ENCODE measurements around the gene ITCH.
"Not testable (repeated sequence)": the region's sequence is repeated elsewhere in the genome, so short reads cannot be mapped to it uniquely, and the experiment has no call there.

DNA sequence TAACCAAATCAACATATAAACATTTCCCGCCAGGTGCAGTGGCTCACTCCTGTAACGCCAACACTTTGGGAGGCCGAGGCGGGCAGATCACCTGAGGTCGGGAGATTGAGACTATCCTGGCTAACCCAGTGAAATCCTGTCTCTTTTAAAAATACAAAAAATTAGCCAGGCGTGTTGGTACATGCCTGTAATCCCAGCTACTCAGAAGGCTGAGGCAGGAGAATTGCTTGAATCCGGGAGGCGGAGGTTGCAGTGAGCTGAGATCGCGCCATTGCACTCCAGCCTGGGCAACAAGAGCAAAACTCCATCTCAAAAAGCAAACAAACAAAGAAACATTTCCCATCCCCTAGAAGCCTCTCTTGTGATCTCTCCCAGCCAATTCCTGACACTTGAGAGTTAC lies 22.3 kb upstream of the ITCH start:
- TF ChIP-seq, protein P1, sequence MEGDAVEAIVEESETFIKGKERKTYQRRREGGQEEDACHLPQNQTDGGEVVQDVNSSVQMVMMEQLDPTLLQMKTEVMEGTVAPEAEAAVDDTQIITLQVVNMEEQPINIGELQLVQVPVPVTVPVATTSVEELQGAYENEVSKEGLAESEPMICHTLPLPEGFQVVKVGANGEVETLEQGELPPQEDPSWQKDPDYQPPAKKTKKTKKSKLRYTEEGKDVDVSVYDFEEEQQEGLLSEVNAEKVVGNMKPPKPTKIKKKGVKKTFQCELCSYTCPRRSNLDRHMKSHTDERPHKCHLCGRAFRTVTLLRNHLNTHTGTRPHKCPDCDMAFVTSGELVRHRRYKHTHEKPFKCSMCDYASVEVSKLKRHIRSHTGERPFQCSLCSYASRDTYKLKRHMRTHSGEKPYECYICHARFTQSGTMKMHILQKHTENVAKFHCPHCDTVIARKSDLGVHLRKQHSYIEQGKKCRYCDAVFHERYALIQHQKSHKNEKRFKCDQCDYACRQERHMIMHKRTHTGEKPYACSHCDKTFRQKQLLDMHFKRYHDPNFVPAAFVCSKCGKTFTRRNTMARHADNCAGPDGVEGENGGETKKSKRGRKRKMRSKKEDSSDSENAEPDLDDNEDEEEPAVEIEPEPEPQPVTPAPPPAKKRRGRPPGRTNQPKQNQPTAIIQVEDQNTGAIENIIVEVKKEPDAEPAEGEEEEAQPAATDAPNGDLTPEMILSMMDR (IDR thresholded peaks at IDR 0.05): not testable (repeated sequence)
- TF ChIP-seq POLR2A (IDR thresholded peaks at IDR 0.05): not testable (repeated sequence)
